GM13977 (cell line): ENCODE measurements around the gene NRIP3.

Source experiments
- DNase-seq: peaks from one replicate; pipeline ENCODE4 v3.0.0; 2012; ENCODE audit warnings: low spot score
- CTCF ChIP-seq: IDR thresholded peaks from 2 replicates; pipeline ENCODE4 v1.5.1; 2012; ENCODE audit warnings: mild to moderate bottlenecking, control low read depth; ENCODE audit not compliant: insufficient read depth; ENCODE audit errors: extremely low read depth, missing control alignments
- in situ Hi-C: fragments of 300-500 bp; cut with MboI; formaldehyde crosslinking; loops from one replicate; pipeline ENCODE4 v1.12.0; 2022; ENCODE audit warnings: low sequenced_read_pairs, low pct_unique_long_range_greater_than_20kb, mixed read lengths, inconsistent platforms; ENCODE audit not compliant: unreplicated experiment

Gene NRIP3

GRCh38 chr11:9002920-9003572 is 755 bp downstream of the NRIP3 start:
- DNase-seq: no peak
- in situ Hi-C loops: no loop called here
- no peak for TF ChIP-seq CTCF

- in situ Hi-C loops: no loop called here
- no peak for DNase-seq
- TF ChIP-seq CTCF: no peak
Observed at GRCh38 chr11:9001736-9002135, 2.1 kb downstream of the NRIP3 start.

GRCh38 chr11:8998017-8998416 is 5.8 kb downstream of the NRIP3 start:
- in situ Hi-C loops: no loop called here

GRCh38 chr11:8997451-8997850 is 6.3 kb downstream of the NRIP3 start:
- in situ Hi-C loops: no loop called here
- no peak for TF ChIP-seq CTCF
- no peak for DNase-seq

More at GRCh38 chr11:8998017-8998416, 5.8 kb downstream of the NRIP3 start:
- TF ChIP-seq CTCF: no peak
- no peak for DNase-seq

GRCh38 chr11:8989453-8989852 is 14.3 kb downstream of the NRIP3 start:
- no peak for TF ChIP-seq CTCF
- no peak for DNase-seq
- in situ Hi-C loops: no loop called here

- no peak for DNase-seq
- in situ Hi-C loops: no loop called here
- no peak for TF ChIP-seq CTCF
Observed at GRCh38 chr11:8988329-8989234, 15.2 kb downstream of the NRIP3 start.
